DOHH2 (cell line): ENCODE results near the gene TSPAN11.

Experiments
- H3F3A ChIP-seq: fragments of 200-600 bp; sonication (generic), shearing (Covaris generic); 2 replicates; pipeline ENCODE4 v1.6.0; 2016; ENCODE audit warnings: antibody characterized with exemption, mild to moderate bottlenecking; ENCODE audit not compliant: control insufficient read depth, insufficient read depth
- H3K27ac ChIP-seq: fragments of 200-600 bp; sonication (generic); 2 replicates; pipeline ENCODE4 v1.5.1; 2014; ENCODE audit warnings: low read depth, mild to moderate bottlenecking, low read length, moderate library complexity
- H3K27me3 ChIP-seq: fragments of 200-600 bp; sonication (generic); 2 replicates; pipeline ENCODE4 v1.6.1; 2014; ENCODE audit warnings: mild to moderate bottlenecking, low read length, mixed read lengths; ENCODE audit not compliant: control insufficient read depth
- H3K36me3 ChIP-seq: fragments of 200-600 bp; sonication (generic); 2 replicates; pipeline ENCODE4 v1.6.1; 2014; ENCODE audit warnings: mild to moderate bottlenecking, low read length, moderate library complexity, mixed read lengths; ENCODE audit not compliant: control insufficient read depth
- H3K4me1 ChIP-seq: fragments of 200-600 bp; sonication (generic); 2 replicates; pipeline ENCODE4 v1.6.1; 2014; ENCODE audit warnings: mild to moderate bottlenecking, low read length, mixed read lengths; ENCODE audit not compliant: control insufficient read depth
- H3K4me2 ChIP-seq: fragments of 200-600 bp; sonication (generic); 2 replicates; pipeline ENCODE4 v1.6.0; 2014; ENCODE audit warnings: mild to moderate bottlenecking, low read length, moderate library complexity
- H3K4me3 ChIP-seq: fragments of 200-600 bp; sonication (generic); 2 replicates; pipeline ENCODE4 v1.5.1; 2014; ENCODE audit warnings: mild to moderate bottlenecking, low read length, mixed read lengths
- H3K79me2 ChIP-seq: fragments of 200-600 bp; sonication (generic); 2 replicates; pipeline ENCODE4 v1.6.1; 2014; ENCODE audit warnings: mild to moderate bottlenecking, low read length, mixed read lengths; ENCODE audit not compliant: control insufficient read depth
- H3K9me2 ChIP-seq: fragments of 200-600 bp; sonication (generic); replicated peaks from 2 replicates; pipeline ENCODE4 v1.6.1; 2014; ENCODE audit warnings: mild to moderate bottlenecking, low read length, mixed read lengths; ENCODE audit not compliant: control insufficient read depth
- H3K9me3 ChIP-seq: fragments of 200-600 bp; sonication (generic); 2 replicates; pipeline ENCODE4 v1.6.1; 2014; ENCODE audit warnings: antibody characterized with exemption, low read length, mixed read lengths; ENCODE audit not compliant: control insufficient read depth, insufficient read depth
- H4K20me1 ChIP-seq: fragments of 200-600 bp; sonication (generic); 2 replicates; pipeline ENCODE4 v1.6.0; 2014; ENCODE audit warnings: low read depth, mild to moderate bottlenecking, antibody characterized with exemption, low read length, moderate library complexity; ENCODE audit not compliant: control insufficient read depth, insufficient read depth
- EZH2phosphoT487 ChIP-seq: fragments of 200-600 bp; sonication (generic); IDR thresholded peaks from 2 replicates; pipeline ENCODE4 v1.6.1; 2017; ENCODE audit warnings: borderline replicate concordance, mild to moderate bottlenecking, antibody characterized with exemption, low read length, moderate library complexity, mixed read lengths
- TF ChIP-seq, protein P1 (sequence below): fragments of 200-600 bp; sonication (generic); IDR thresholded peaks from one replicate; pipeline ENCODE4 v1.5.1; 2014; ENCODE audit warnings: antibody characterized with exemption, mild to moderate bottlenecking, low read depth, low read length; ENCODE audit not compliant: poor library complexity, severe bottlenecking

The TSPAN11 gene

DNA sequence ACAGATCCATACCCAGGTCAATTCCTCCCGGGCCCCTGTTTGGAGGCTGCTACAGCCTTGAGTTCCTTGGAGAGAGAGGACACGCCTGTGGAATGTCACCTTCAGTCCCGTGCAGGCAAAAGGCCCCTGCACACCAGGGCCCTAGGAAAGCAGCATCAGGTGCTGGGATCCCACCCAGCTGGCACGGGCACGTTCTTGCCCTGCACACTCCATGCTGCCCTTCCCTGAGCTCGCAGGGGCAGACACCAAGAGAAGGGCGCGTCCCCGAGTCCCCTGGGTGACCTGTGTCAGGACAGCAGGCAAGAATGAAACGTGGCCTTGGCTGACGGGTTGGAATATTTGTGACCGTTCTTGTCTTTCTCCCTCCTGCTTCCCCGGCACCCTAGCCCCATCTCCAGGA is 67.7 kb downstream of the TSPAN11 start:
- Histone ChIP-seq H3K9me2 (no peaks in the 10 kb centered on the region), H3K4me1 (no peaks in the 10 kb centered on the region), H3K4me2 (no peak overlapping the region), H4K20me1 (no peaks in the 10 kb centered on the region), H3K4me3 (no peak overlapping the region), H3K79me2 (no peaks in the 10 kb centered on the region), H3F3A (no peaks in the 10 kb centered on the region), H3K27ac (no peak overlapping the region), H3K9me3 (no peaks in the 10 kb centered on the region), H3K27me3 (no peaks in the 10 kb centered on the region), H3K36me3 (no peaks in the 10 kb centered on the region)
- TF ChIP-seq, protein P1, sequence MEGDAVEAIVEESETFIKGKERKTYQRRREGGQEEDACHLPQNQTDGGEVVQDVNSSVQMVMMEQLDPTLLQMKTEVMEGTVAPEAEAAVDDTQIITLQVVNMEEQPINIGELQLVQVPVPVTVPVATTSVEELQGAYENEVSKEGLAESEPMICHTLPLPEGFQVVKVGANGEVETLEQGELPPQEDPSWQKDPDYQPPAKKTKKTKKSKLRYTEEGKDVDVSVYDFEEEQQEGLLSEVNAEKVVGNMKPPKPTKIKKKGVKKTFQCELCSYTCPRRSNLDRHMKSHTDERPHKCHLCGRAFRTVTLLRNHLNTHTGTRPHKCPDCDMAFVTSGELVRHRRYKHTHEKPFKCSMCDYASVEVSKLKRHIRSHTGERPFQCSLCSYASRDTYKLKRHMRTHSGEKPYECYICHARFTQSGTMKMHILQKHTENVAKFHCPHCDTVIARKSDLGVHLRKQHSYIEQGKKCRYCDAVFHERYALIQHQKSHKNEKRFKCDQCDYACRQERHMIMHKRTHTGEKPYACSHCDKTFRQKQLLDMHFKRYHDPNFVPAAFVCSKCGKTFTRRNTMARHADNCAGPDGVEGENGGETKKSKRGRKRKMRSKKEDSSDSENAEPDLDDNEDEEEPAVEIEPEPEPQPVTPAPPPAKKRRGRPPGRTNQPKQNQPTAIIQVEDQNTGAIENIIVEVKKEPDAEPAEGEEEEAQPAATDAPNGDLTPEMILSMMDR: no peak
- no peak for TF ChIP-seq EZH2phosphoT487

DNA sequence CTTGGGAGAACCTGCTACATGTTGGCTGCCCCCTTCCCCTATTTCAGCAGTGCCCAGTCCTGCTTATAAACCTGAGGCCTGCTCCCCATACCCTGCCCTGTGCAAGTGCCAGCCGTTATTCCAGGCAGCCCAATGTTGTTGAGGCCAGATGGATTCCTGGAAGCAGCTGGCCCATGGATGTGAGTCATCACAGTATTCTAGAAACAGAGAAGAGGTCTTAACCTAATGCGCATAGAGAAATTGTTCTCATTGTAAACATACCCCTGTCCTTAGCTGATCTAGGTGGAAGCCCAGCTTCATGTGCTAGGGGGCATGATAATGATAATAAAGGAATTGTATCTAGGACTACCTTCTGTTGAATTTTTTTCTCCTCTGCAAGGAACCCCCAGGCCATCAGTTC is 69.7 kb downstream of the TSPAN11 start:
- Histone ChIP-seq H4K20me1 (no peaks in the 10 kb centered on the region), H3K4me1 (no peaks in the 10 kb centered on the region), H3K9me3 (no peaks in the 10 kb centered on the region), H3K9me2 (no peaks in the 10 kb centered on the region), H3K27ac (no peak overlapping the region), H3F3A (no peaks in the 10 kb centered on the region), H3K79me2 (no peaks in the 10 kb centered on the region), H3K27me3 (no peaks in the 10 kb centered on the region; the same call in 1 of the 2 replicates), H3K4me3 (no peak overlapping the region), H3K4me2 (no peak overlapping the region), H3K36me3 (no peaks in the 10 kb centered on the region)
- TF ChIP-seq, protein P1: no peak
- no peak for TF ChIP-seq EZH2phosphoT487

DNA sequence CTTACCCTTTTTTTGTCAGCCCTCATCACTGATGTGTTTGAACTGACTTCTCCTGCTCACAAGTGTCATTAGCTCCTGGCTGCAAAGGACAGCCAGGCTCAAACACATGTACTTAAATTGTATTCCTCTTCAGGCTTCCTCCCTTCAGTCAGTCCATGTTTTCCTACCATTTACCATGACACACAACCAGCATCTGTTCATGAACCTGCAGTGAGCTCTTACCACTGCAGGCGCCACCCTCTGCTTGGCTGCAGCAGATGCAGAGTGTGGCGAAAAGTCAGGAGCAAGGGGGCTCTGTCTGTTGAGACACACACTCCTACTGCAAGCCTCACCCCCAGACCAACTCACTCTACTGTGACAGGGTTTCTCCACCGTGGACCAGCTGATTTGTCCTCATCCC is 70.2 kb downstream of the TSPAN11 start:
- no peak for TF ChIP-seq EZH2phosphoT487
- TF ChIP-seq, protein P1: no peak
- Histone ChIP-seq H3K79me2 (no peaks in the 10 kb centered on the region), H3K4me3 (no peak overlapping the region), H3K27me3 (no peaks in the 10 kb centered on the region; the same call in 1 of the 2 replicates), H4K20me1 (no peaks in the 10 kb centered on the region), H3K27ac (no peak overlapping the region), H3F3A (no peaks in the 10 kb centered on the region), H3K4me2 (no peak overlapping the region), H3K9me2 (no peaks in the 10 kb centered on the region), H3K36me3 (no peaks in the 10 kb centered on the region), H3K9me3 (no peaks in the 10 kb centered on the region), H3K4me1 (no peaks in the 10 kb centered on the region)
